Muscle of leg (tissue), 11 donors: Measurements from ENCODE around the gene MLLT3. TPM values are rescaled to one million over a fixed set of nuclear protein-coding genes. Genes with fewer than 3 reads are reported as not detected.
A peak's percentile ranks its signal among the peaks of the same experiment; 100 is the strongest.

Source experiments
- DNase-seq: peaks from one replicate; pipeline ENCODE4 v3.0.0; 2013
- H3K27ac ChIP-seq: one replicate; pipeline ENCODE4 v1.5.1; 2013; ENCODE audit warnings: mild to moderate bottlenecking, low read length, control low read depth
- H3K27me3 ChIP-seq: one replicate; pipeline ENCODE4 v1.6.1; 2013; ENCODE audit warnings: low read length; ENCODE audit not compliant: control insufficient read depth, insufficient read depth
- H3K36me3 ChIP-seq: one replicate; pipeline ENCODE4 v1.6.1; 2013; ENCODE audit warnings: low read length; ENCODE audit not compliant: control insufficient read depth, insufficient read depth
- H3K4me1 ChIP-seq: one replicate; pipeline ENCODE4 v1.6.1; 2013; ENCODE audit warnings: low read length; ENCODE audit not compliant: control insufficient read depth, insufficient read depth
- H3K4me3 ChIP-seq: one replicate; pipeline ENCODE4 v1.5.1; 2013; ENCODE audit warnings: low read length, control low read depth
- H3K9me3 ChIP-seq: replicated peaks from 2 replicates; pipeline ENCODE4 v1.6.1; 2013; ENCODE audit warnings: low read depth, low read length; ENCODE audit not compliant: control insufficient read depth
- WGBS: methylation state at CpG from one replicate; pipeline ENCODE4 v1.1.5; 2013; ENCODE audit warnings: missing lambda C conversion rate; ENCODE audit not compliant: insufficient coverage; 5-methylcytosine and 5-hydroxymethylcytosine counted together
- polyA plus RNA-seq, 8 donors: library from polyadenylated mRNA; unstranded; fragments of 120-200 nt; gene quantifications; one replicate each; pipeline versions ENCODE4 v1.2.1 to v1.2.3, GENCODE V29; 2013; ENCODE audit warnings: inconsistent platforms in 1 of 8, low replicate concordance in 1 of 8; ENCODE audit not compliant: insufficient read length in 8 of 8, insufficient read depth in 1 of 8
- total RNA-seq: library from RNA; stranded (reverse); fragments of 120-200 nt; gene quantifications from one replicate; pipeline ENCODE4 v1.2.4, GENCODE V29; 2013

Gene MLLT3
- total and polyA plus RNA-seq, 9 donors: 61.9 to 101 (median 84.5) TPM

DNA sequence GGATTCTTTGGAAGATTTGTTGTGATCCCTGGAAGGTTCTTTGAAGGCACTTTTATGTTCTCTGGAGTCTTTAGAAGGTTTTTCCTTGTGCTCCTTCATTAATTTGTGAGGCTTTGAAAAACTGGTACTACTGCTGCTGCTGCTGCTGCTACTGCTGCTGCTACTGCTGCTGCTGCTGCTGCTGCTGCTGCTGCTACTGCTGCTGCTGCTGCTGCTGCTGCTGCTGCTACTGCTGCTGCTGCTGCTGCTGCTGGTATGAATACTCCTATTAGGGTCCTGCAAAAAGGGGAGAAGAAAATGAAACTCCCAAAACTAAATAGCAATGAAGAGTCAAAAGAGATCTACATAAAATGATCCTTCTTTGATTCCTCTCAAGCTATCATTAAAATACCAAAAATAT lies 208.1 kb downstream of the MLLT3 start:
- Histone ChIP-seq H3K27ac (no peak overlapping the region), H3K4me1 (no peaks in the 10 kb centered on the region), H3K36me3 (peaks cover 3% of the 10 kb centered on the region), H3K4me3 (no peak overlapping the region), H3K27me3 (no peaks in the 10 kb centered on the region), H3K9me3 (no peaks in the 10 kb centered on the region)
- DNase-seq: no peak

DNA sequence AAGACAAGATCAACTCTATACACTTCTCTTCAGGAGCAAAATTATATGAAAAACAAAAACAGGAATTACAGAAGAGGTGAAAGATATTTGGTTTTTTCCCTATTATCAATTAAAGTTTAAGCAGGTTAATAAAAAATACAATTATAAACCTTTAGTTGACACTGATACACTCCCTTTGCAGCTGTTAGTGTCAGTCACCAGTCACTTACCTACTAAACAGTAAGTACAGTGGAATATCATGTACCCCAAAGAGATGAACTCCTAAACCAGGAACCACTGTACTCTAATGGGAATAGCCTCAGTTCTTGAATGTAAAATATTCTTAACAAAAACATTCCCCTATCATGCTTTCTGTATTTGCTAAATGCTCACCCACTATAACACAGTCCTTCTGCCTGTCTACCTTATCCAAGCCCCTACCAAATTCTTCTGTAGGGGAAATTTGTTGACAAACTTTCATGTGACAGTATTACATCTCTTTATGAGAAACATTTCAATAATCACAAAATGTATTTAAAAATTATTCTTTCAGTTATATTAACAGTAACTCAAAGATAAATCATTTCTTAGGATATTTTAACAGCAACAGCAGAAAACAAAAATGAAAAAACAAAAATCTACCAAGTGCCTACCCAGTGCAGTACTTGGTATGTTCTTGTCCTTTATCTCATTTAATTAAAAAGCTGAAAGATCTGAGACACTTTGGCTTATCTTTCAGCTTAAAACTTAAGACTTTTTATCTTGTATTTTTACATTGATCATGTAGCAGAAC lies 212.8 kb downstream of the MLLT3 start:
- DNase-seq: no peak

DNA sequence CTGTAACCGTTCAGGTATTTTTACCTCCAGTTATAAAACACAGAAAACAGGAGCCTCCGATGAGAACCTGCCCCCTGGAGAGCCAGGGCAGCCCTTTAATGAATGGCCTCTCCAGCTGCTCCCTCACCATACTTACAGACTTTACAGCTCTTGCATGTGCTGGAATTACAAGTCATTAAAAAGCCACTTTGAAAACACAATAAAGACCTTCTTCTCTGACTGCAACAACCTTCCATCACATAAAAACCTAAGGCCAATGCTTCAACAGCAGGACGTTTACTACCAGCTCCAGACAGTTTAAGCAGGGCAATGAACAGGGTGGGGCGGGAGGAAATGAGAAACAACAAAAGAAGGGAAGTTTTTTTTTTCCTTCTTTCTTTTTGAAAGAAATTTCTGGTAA lies 213.8 kb downstream of the MLLT3 start:
- H3K36me3 ChIP-seq: no peaks in the 10 kb centered on the region
- H3K27ac ChIP-seq: peak overlapping the region; percentile 35
- peak; percentile 26 for DNase-seq
- 15% methylated on average over 2 of the region's 4 CpGs for WGBS
- no peaks in the 10 kb centered on the region for H3K27me3 ChIP-seq
- no peaks in the 10 kb centered on the region for H3K9me3 ChIP-seq
- H3K4me1 ChIP-seq: peaks cover 9% of the 10 kb centered on the region
- H3K4me3 ChIP-seq: no peak overlapping the region

More for the DNA sequence above, 212.8 kb downstream of the MLLT3 start:
- Histone ChIP-seq H3K27me3 (no peaks in the 10 kb centered on the region), H3K4me1 (peaks cover 9% of the 10 kb centered on the region), H3K4me3 (no peak overlapping the region), H3K27ac (no peak overlapping the region), H3K9me3 (no peaks in the 10 kb centered on the region), H3K36me3 (peaks cover 3% of the 10 kb centered on the region)

DNA sequence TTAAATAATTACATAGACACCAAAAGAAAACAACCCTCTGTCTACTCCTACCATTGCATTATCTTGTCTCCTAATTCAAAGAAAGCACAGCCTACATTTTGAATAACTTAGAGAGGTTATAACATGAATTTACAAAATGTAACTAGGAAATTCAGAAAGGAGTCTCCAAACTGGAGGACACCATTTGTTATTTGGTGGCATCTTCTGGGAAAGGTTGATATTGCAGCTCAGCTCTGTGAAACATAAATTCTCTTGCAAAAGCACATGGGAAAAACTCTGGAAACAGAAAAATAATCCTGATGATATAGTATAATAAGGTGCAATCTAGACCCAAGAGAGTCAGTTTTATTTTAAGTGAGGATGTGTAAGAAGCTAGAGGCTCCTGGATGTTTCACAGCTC lies 215.3 kb downstream of the MLLT3 start:
- Histone ChIP-seq H3K27ac (no peak overlapping the region), H3K4me3 (no peak overlapping the region), H3K9me3 (no peaks in the 10 kb centered on the region), H3K27me3 (no peaks in the 10 kb centered on the region), H3K4me1 (peaks cover 9% of the 10 kb centered on the region), H3K36me3 (no peaks in the 10 kb centered on the region)
- DNase-seq: peak; percentile 15

DNA sequence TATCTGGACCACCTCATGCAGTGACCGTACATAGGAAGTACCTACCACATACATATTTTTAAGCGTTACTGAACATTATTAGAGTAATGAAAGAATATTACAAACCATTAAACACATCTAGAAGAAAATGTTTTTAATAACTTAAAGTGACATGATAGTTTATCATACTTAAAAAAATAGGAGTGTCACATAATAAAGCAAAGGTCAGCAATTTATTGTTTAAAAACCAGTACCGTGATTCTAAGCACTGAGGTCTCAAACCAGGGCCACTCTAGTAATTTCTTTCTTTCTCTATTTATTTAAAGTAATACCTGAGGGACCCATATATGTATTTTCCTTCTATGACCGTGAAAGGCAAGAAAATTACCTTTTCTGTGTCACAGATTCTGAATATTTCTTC lies 216.0 kb downstream of the MLLT3 start:
- H3K4me1 ChIP-seq: peaks cover 9% of the 10 kb centered on the region
- no peak for DNase-seq
- no peaks in the 10 kb centered on the region for H3K36me3 ChIP-seq
- H3K27ac ChIP-seq: no peak overlapping the region
- WGBS: no CpG with 5 or more reads among the region's 4 CpGs
- no peaks in the 10 kb centered on the region for H3K9me3 ChIP-seq
- no peak overlapping the region for H3K4me3 ChIP-seq
- H3K27me3 ChIP-seq: no peaks in the 10 kb centered on the region

DNA sequence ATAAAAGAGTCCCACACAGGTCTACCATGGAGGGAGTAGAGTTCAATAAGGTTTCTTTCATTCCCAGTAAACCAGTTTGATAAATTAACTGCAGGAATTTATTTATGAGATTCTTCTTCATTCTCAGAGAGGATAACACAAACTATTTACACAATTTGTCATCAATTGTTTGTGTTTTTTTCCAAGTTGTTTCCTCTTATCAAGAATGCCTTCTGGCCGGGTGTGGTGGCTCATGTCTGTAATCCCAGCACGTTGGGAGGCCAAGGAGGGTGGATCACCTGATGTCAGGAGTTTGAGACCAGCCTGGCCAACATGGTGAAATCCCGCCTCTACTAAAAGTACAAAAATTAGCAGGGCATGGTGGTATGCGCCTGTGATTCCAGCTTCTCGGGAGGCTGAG lies 216.7 kb downstream of the MLLT3 start:
- Histone ChIP-seq H3K4me1 (peaks cover 9% of the 10 kb centered on the region), H3K27ac (no peak overlapping the region), H3K4me3 (no peak overlapping the region), H3K9me3 (no peaks in the 10 kb centered on the region), H3K27me3 (no peaks in the 10 kb centered on the region), H3K36me3 (no peaks in the 10 kb centered on the region)
- DNase-seq: no peak
- WGBS: 33% methylated on average over 1 of the region's 5 CpGs

DNA sequence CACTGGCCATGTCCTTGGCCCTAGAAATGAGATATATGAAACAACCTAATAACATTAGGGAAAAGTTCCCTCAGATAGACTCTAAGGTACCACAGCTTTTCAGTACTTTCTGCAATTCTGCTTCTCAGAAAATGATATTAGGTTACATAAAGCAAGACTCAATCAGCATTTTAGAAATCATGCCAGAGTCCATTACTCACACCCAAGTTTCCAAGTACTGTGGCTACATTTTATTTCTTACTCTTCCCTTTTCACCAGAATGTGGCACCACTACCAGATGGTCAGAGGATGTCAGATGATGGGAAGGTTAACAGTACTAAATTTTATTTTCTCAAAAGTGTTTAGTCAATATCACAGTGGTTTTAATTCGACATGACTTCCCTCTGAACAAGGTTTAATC lies 217.2 kb downstream of the MLLT3 start:
- no peak for DNase-seq
- Histone ChIP-seq H3K36me3 (no peaks in the 10 kb centered on the region), H3K27me3 (no peaks in the 10 kb centered on the region), H3K4me1 (peaks cover 9% of the 10 kb centered on the region), H3K4me3 (no peak overlapping the region), H3K27ac (no peak overlapping the region), H3K9me3 (no peaks in the 10 kb centered on the region)
- no CpG with 5 or more reads among the region's 1 CpG for WGBS

DNA sequence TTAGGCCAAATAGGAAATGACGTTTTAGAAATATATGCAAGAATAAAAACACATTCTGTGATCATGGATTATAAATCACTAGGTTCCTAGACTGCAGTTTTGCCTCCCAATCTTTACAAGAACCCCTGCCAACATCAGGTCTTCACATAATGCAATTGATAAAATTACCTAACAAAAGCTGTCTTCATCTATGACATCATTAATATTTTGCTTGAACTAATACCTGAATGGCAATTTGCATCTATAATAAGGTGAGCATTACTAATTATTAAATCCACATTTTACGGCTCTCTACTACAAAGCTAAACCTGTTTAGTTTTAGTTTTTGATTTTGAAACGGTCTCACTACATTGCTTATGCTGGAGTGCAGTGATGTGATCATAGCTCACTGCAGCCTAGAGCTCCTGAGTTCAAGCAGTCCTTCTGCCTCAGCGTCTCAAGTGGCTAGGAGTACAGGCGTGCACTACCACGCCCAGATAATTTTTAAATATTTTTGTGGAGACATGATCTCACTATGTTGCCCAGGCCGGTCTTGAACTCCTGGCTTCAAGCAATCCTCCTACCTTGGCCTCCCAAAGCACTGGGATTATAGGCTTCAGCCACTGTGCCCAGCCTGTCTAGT lies 218.0 kb downstream of the MLLT3 start:
- no peak for DNase-seq
- Histone ChIP-seq H3K27ac (no peak overlapping the region), H3K4me3 (no peak overlapping the region), H3K36me3 (no peaks in the 10 kb centered on the region), H3K27me3 (no peaks in the 10 kb centered on the region), H3K9me3 (no peaks in the 10 kb centered on the region), H3K4me1 (peaks cover 9% of the 10 kb centered on the region)
- 100% methylated on average over 2 of the region's 7 CpGs for WGBS

DNA sequence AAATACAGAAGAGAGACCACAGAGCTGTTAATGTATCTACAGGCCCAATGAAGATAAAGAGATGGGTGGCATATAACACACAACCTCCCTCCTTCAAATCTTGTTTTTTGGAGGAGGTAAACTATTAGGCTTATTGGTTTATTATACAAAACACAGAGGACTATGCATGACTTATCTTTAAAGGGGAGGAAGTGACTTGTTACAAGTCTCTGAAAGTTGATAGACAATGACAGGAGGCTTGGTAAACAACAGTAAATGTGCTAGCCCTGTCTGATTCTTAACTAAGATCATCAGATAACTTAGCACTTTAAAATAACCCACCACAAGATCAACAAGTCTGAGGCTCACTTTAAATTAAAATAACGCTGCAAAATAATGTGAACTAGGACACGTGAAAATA lies 219.0 kb downstream of the MLLT3 start:
- WGBS: no CpG with 5 or more reads among the region's 2 CpGs
- Histone ChIP-seq H3K27ac (no peak overlapping the region), H3K4me3 (no peak overlapping the region), H3K4me1 (peaks cover 2% of the 10 kb centered on the region), H3K36me3 (no peaks in the 10 kb centered on the region), H3K27me3 (no peaks in the 10 kb centered on the region), H3K9me3 (no peaks in the 10 kb centered on the region)
- no peak for DNase-seq

DNA sequence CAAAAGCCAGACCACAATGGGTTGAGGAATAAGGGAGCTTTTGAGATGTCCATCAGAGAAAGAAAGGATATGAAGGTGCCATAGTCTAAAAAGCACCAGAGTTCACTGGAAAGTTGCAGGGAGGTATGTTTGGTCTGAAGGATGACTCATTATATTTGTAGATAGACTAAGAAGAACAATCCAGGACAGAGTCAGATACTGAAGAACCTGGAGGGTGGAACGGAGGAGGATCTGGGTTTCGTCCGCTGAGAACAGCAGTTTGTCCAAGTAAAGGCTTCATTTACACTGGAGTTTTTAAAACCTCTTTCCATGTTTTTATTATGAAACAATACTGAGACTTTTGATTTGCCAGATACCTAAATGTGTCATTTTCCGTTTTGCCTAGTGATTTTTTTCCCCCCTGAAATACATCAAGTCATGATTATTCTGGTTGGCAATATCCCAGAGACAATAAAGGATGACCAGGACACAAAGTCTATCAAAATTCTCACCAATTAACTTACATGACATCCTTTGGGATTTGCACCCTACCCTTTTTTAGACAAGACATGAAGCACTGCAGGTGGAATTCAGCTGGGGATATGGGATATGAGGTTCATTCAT lies 219.9 kb downstream of the MLLT3 start:
- no peaks in the 10 kb centered on the region for H3K36me3 ChIP-seq
- no CpG with 5 or more reads among the region's 4 CpGs for WGBS
- no peak for DNase-seq
- H3K4me3 ChIP-seq: no peak overlapping the region
- no peaks in the 10 kb centered on the region for H3K27me3 ChIP-seq
- H3K27ac ChIP-seq: no peak overlapping the region
- H3K9me3 ChIP-seq: no peaks in the 10 kb centered on the region
- H3K4me1 ChIP-seq: no peaks in the 10 kb centered on the region
